Endothelial cell of umbilical vein (primary cell): ENCODE results near the gene TFIP11.

Experiments
- EZH2 ChIP-seq: IDR thresholded peaks from 2 replicates; pipeline ENCODE4 v1.6.1; 2012; ENCODE audit warnings: borderline replicate concordance, low read depth, mild to moderate bottlenecking, moderate library complexity, low read length, inconsistent platforms; ENCODE audit not compliant: severe bottlenecking
- FOS ChIP-seq: IDR thresholded peaks from 2 replicates; pipeline ENCODE4 v1.6.1; 2011; ENCODE audit warnings: mild to moderate bottlenecking, low read length, moderate library complexity, borderline replicate concordance; ENCODE audit not compliant: insufficient read depth
- POLR2A ChIP-seq: IDR thresholded peaks from 2 replicates; pipeline ENCODE4 v1.6.1; 2012; ENCODE audit warnings: low read depth, mild to moderate bottlenecking, control low read depth, low read length
- TF ChIP-seq, protein P1 (sequence below), 2 donors: IDR thresholded peaks; 1 replicate in 1 of 2; 2 replicates in 1 of 2; pipeline ENCODE4 v1.5.1; 2011; ENCODE audit warnings: low read length in 2 of 2, mild to moderate bottlenecking in 2 of 2, moderate library complexity in 2 of 2, control low read depth in 1 of 2, inconsistent platforms in 1 of 2, low read depth in 1 of 2; ENCODE audit not compliant: insufficient read depth in 1 of 2; ENCODE audit errors: extremely low read depth in 1 of 2

- no peak for TF ChIP-seq EZH2
- TF ChIP-seq POLR2A: no peak
- no peak for TF ChIP-seq FOS
- TF ChIP-seq, protein P1, sequence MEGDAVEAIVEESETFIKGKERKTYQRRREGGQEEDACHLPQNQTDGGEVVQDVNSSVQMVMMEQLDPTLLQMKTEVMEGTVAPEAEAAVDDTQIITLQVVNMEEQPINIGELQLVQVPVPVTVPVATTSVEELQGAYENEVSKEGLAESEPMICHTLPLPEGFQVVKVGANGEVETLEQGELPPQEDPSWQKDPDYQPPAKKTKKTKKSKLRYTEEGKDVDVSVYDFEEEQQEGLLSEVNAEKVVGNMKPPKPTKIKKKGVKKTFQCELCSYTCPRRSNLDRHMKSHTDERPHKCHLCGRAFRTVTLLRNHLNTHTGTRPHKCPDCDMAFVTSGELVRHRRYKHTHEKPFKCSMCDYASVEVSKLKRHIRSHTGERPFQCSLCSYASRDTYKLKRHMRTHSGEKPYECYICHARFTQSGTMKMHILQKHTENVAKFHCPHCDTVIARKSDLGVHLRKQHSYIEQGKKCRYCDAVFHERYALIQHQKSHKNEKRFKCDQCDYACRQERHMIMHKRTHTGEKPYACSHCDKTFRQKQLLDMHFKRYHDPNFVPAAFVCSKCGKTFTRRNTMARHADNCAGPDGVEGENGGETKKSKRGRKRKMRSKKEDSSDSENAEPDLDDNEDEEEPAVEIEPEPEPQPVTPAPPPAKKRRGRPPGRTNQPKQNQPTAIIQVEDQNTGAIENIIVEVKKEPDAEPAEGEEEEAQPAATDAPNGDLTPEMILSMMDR (IDR thresholded peaks at IDR 0.05; ENCODE audit: extremely low read depth in 1 of 2, insufficient read depth in 1 of 2, low read depth in 1 of 2, low read length in 2 of 2): no peak
Measured at GRCh38 chr22:26460202-26460601, 52.1 kb downstream of the TFIP11 start.
